ENCODE results near the gene LRRC74B. TPM values are rescaled to one million over a fixed set of nuclear protein-coding genes. Genes with fewer than 3 reads are reported as not detected.
A peak's percentile ranks its signal among the peaks of the same experiment; 100 is the strongest.
"Not testable (repeated sequence)": the region's sequence is repeated elsewhere in the genome, so short reads cannot be mapped to it uniquely, and the experiment has no call there.

Gene LRRC74B
- total RNA-seq, 1 experiment from 2014 or later, result not detected

DNA sequence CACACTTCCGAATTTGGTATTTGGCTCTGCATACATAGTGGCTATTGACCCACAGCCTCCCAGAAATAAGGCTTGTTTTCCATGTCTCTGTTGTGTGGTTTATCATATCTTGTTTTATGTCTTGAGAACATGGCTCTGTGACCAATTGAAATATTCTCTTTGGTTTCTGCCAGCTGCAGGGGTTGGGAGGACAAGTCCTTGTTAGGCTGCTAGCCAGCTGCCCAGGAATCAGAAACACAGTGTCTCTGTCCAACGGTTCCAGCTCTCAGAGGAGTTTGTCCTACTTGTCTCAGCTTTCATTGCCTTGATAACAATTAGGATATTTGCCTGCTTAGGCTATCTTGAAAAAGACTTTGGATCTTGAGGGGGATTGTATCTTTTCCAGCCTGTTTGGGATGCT lies 7.3 kb upstream of the LRRC74B start:
- no peak for DNase-seq
- ChIA-PET CTCF (no interaction called here), POLR2A (ENCODE audit: unreplicated experiment) (no interaction called here)
- no peak for TF ChIP-seq EZH2 (IDR thresholded peaks at IDR 0.05; ENCODE audit: low read length, unreplicated experiment)
- no peak for TF ChIP-seq EZH2phosphoT487 (IDR thresholded peaks at IDR 0.05; ENCODE audit: borderline replicate concordance, low read length)
- TF ChIP-seq, protein P1, sequence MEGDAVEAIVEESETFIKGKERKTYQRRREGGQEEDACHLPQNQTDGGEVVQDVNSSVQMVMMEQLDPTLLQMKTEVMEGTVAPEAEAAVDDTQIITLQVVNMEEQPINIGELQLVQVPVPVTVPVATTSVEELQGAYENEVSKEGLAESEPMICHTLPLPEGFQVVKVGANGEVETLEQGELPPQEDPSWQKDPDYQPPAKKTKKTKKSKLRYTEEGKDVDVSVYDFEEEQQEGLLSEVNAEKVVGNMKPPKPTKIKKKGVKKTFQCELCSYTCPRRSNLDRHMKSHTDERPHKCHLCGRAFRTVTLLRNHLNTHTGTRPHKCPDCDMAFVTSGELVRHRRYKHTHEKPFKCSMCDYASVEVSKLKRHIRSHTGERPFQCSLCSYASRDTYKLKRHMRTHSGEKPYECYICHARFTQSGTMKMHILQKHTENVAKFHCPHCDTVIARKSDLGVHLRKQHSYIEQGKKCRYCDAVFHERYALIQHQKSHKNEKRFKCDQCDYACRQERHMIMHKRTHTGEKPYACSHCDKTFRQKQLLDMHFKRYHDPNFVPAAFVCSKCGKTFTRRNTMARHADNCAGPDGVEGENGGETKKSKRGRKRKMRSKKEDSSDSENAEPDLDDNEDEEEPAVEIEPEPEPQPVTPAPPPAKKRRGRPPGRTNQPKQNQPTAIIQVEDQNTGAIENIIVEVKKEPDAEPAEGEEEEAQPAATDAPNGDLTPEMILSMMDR (conservative IDR thresholded peaks at IDR 0.05; ENCODE audit: low read depth, low read length), result no peak
- no TSS peak for BruUV-seq (replicated peaks)
- Histone ChIP-seq H3K4me2 (ENCODE audit: low read length) (no peak overlapping the region), H3K4me1 (ENCODE audit: insufficient read depth, low read length) (0 out of 2 replicates have a peak, but pooled peaks cover 1% of the 10 kb centered on the region), H3K27ac (ENCODE audit: low read length) (no peak overlapping the region), H3K79me2 (ENCODE audit: low read length) (no peaks in the 10 kb centered on the region), H3K9me3 (ENCODE audit: low read length) (no peaks in the 10 kb centered on the region), H2AFZ (ENCODE audit: low read length) (no peak overlapping the region), H3K9me2 (replicated peaks; ENCODE audit: low read length) (no peaks in the 10 kb centered on the region), H3K9ac (ENCODE audit: low read length) (no peak overlapping the region), H3K27me3 (ENCODE audit: low read length) (no peaks in the 10 kb centered on the region), H4K20me1 (ENCODE audit: low read length) (no peaks in the 10 kb centered on the region), H3F3A (ENCODE audit: low read length, unreplicated experiment) (no peaks in the 10 kb centered on the region), H3K36me3 (ENCODE audit: low read depth, low read length) (no peaks in the 10 kb centered on the region), H3K4me3 (ENCODE audit: low read length) (no peak overlapping the region)
- no peak for ATAC-seq
- intact Hi-C loops (cut with micrococcal nuclease), result no loop called here

DNA sequence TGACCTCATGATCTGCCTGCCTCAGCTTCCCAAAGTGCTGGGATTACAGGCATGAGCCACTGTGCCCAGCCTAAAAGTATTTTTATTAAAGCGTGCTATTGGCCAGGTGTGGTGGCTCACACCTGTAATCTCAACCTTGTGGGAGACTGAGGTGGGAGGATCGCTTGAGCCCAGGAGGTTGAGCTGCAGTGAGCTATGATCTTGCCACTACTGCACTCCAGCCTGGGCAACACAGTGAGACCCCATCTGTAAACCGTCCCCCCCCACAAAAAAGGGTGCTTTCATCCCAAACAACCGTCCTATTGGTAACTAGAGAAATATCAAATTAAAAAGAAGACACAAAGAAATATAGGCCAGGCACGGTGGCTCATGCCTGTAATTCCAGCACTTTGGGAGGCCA lies 6.6 kb upstream of the LRRC74B start:
- H3K4me1 ChIP-seq (ENCODE audit: insufficient read depth, low read length); H3K9me2 ChIP-seq (replicated peaks; ENCODE audit: low read length); DNase-seq; H3K79me2 ChIP-seq (ENCODE audit: low read length); H3K9me3 ChIP-seq (ENCODE audit: low read length); H3K4me3 ChIP-seq (ENCODE audit: low read length); H3K27me3 ChIP-seq (ENCODE audit: low read length); BruUV-seq (replicated peaks); ATAC-seq; H2AFZ ChIP-seq (ENCODE audit: low read length); H3F3A ChIP-seq (ENCODE audit: low read length, unreplicated experiment); H3K27ac ChIP-seq (ENCODE audit: low read length); H3K9ac ChIP-seq (ENCODE audit: low read length); H3K4me2 ChIP-seq (ENCODE audit: low read length); CTCF ChIA-PET; H4K20me1 ChIP-seq (ENCODE audit: low read length); intact Hi-C loops (cut with micrococcal nuclease); H3K36me3 ChIP-seq (ENCODE audit: low read depth, low read length): not testable (repeated sequence)
- POLR2A ChIA-PET (ENCODE audit: unreplicated experiment), result interaction anchor here (0.6 kb wide), 1 partner anchor 587 kb away, joined by 4 read pairs; no protein-coding TSS in a partner anchor

DNA sequence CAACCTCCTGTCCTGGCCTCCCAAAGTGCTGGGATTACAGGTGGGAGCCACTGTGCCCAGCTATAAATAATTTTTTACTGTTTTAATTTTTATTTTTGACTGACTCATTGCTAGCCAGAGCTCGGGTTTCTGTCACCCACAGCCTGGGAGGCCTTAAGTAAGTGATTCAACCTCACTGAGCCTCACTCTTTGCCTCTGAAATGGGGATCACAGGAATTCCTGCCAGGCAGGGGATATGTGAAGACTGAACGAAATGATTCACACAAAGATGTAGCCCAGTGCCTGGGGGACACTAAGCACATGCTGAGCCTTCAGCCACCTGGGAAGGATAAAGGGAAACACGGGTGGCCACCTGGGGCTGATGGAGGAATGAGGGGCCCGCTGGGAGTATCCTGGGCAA lies 3.8 kb upstream of the LRRC74B start:
- H3K27ac ChIP-seq (ENCODE audit: low read length), result no peak overlapping the region
- no peaks in the 10 kb centered on the region for H3K27me3 ChIP-seq (ENCODE audit: low read length)
- no peak overlapping the region for H3K4me3 ChIP-seq (ENCODE audit: low read length)
- no peak overlapping the region for H2AFZ ChIP-seq (ENCODE audit: low read length)
- no peak overlapping the region for H3K9ac ChIP-seq (ENCODE audit: low read length)
- no TSS peak for BruUV-seq (replicated peaks)
- no peaks in the 10 kb centered on the region for H3K36me3 ChIP-seq (ENCODE audit: low read depth, low read length)
- TF ChIP-seq, protein P1 (conservative IDR thresholded peaks at IDR 0.05; ENCODE audit: low read depth, low read length), result no peak
- TF ChIP-seq EZH2phosphoT487 (IDR thresholded peaks at IDR 0.05; ENCODE audit: borderline replicate concordance, low read length) (no peak), EZH2 (IDR thresholded peaks at IDR 0.05; ENCODE audit: low read length, unreplicated experiment) (no peak)
- intact Hi-C loops (cut with micrococcal nuclease), result no loop called here
- peaks cover 19% of the 10 kb centered on the region for H3K4me1 ChIP-seq (ENCODE audit: insufficient read depth, low read length)
- H3F3A ChIP-seq (ENCODE audit: low read length, unreplicated experiment), result no peaks in the 10 kb centered on the region
- no peak overlapping the region for H3K4me2 ChIP-seq (ENCODE audit: low read length)
- DNase-seq, result peak; percentile 8
- POLR2A ChIA-PET (ENCODE audit: unreplicated experiment), result no interaction called here
- H3K9me2 ChIP-seq (replicated peaks; ENCODE audit: low read length), result no peaks in the 10 kb centered on the region
- CTCF ChIA-PET, result interaction anchor here (0.6 kb wide), 1 partner anchor 60 kb away, joined by 3 read pairs; no protein-coding TSS in a partner anchor
- no peaks in the 10 kb centered on the region for H3K79me2 ChIP-seq (ENCODE audit: low read length)
- no peak for ATAC-seq
- H4K20me1 ChIP-seq (ENCODE audit: low read length), result no peaks in the 10 kb centered on the region
- no peaks in the 10 kb centered on the region for H3K9me3 ChIP-seq (ENCODE audit: low read length)

Data from PC-3 (cell line).